Activated T-cell treated with anti-CD3 and anti-CD28 coated beads, Interleukin-2, amount 50 U/mL, for 4 hours (primary cell): ENCODE data around the gene TMEM74B. TPM values are rescaled to one million over a fixed set of nuclear protein-coding genes. Genes with fewer than 3 reads are reported as not detected.
"Not testable (repeated sequence)": the region's sequence is repeated elsewhere in the genome, so short reads cannot be mapped to it uniquely, and the experiment has no call there.

ENCODE experiments used
- ATAC-seq, 2 donors: fragments of 200-7000 bp; cut with Tn5 transposase; one replicate each; pipeline ENCODE4 v1.10.0; 2021
- DNase-seq: peaks from one replicate; pipeline ENCODE4 v3.0.0-alpha.2; 2020
- H3K27me3 Mint-ChIP-seq: one replicate; pipeline ENCODE4 v1.8.0; 2021; ENCODE audit warnings: low read depth, mixed read lengths
- H3K36me3 Mint-ChIP-seq: one replicate; pipeline ENCODE4 v1.8.0; 2022; ENCODE audit warnings: mixed read lengths; ENCODE audit not compliant: insufficient read depth
- H3K4me1 Mint-ChIP-seq: one replicate; pipeline ENCODE4 v1.8.0; 2021; ENCODE audit warnings: low read depth, mixed read lengths
- H3K4me3 Mint-ChIP-seq: one replicate; pipeline ENCODE4 v1.8.0; 2021; ENCODE audit warnings: mild to moderate bottlenecking, moderate library complexity, mixed read lengths
- H3K9me3 Mint-ChIP-seq: one replicate; pipeline ENCODE4 v1.8.0; 2021; ENCODE audit warnings: mixed read lengths
- total RNA-seq, 3 donors: library from RNA; stranded (reverse); gene quantifications; one replicate each; pipeline ENCODE4 v1.2.1, GENCODE V29; 2021

The TMEM74B gene
- total RNA-seq, 3 donors from 2014 or later = not detected

DNA sequence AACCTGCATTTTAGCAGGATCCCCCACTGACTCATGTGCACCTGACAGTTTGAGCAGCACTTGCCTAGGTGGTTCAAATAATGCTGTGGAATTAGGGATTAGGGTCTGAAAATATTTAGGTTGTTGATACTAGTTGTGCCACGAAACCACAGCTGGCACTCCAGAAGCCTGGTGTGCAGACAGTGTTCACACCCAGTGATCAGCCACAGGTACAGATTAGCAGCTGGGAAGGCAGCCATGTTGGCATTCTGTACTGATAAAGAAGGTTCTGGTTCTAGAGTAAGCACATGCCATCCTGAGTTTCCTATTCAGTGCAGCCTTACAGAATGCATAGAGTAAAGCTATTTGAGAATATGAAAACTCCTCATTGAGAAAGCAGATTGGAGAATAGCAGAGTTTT, 30.1 kb downstream of the TMEM74B start:
- peaks cover 4% of the 10 kb centered on the region for H3K4me1 Mint-ChIP-seq
- DNase-seq (no peak), ATAC-seq (no peak)
- no peak overlapping the region for H3K4me3 Mint-ChIP-seq
- H3K36me3 Mint-ChIP-seq = peaks cover 67% of the 10 kb centered on the region
- peaks cover 7% of the 10 kb centered on the region for H3K9me3 Mint-ChIP-seq
- no peaks in the 10 kb centered on the region for H3K27me3 Mint-ChIP-seq

DNA sequence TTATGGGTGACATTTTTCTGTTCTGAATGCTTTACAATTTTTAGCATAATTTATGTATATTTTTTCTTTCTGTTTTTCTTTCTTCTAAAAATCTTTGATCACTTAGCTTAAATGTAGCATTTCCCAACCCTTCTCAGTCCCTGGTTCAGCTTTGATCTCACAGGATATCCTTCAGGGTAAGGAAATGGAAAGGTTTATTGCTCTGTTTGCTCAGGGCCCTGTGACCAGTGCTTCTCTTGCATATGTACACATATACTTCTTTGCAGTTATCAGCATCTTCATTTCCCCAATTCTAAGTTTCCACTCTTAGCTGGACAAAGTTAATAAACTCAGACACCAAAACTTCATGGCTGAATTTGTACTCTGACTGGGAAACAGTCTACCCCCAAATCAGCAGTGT, 30.6 kb downstream of the TMEM74B start:
- no peaks in the 10 kb centered on the region for H3K27me3 Mint-ChIP-seq
- peaks cover 67% of the 10 kb centered on the region for H3K36me3 Mint-ChIP-seq
- H3K4me1 Mint-ChIP-seq = peaks cover 4% of the 10 kb centered on the region
- ATAC-seq = no peak
- H3K9me3 Mint-ChIP-seq = peaks cover 7% of the 10 kb centered on the region
- H3K4me3 Mint-ChIP-seq = no peak overlapping the region
- no peak for DNase-seq

DNA sequence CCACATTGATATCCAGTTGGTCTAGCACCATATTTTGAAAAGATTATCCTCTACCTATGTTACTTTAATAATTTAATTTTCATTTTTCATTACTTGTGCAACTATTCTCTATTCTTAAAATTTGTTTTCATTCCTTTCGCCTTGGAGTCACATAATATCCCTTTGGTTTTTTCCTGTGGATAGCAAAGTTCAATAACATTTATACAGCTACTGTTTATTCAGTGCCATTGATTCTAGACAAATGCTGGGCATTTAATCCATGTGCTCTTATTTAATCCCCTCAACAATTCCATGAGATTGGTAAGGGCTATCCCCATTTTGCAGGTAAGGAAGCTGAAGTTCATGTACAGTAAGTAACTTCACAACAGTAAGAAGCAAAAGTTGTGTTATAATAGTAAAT, 33.8 kb downstream of the TMEM74B start:
- no peak overlapping the region for H3K4me3 Mint-ChIP-seq
- H3K36me3 Mint-ChIP-seq = peaks cover 72% of the 10 kb centered on the region
- peaks cover 7% of the 10 kb centered on the region for H3K4me1 Mint-ChIP-seq
- ATAC-seq (no peak), DNase-seq (no peak)
- H3K9me3 Mint-ChIP-seq = peaks cover 3% of the 10 kb centered on the region
- H3K27me3 Mint-ChIP-seq = no peaks in the 10 kb centered on the region

DNA sequence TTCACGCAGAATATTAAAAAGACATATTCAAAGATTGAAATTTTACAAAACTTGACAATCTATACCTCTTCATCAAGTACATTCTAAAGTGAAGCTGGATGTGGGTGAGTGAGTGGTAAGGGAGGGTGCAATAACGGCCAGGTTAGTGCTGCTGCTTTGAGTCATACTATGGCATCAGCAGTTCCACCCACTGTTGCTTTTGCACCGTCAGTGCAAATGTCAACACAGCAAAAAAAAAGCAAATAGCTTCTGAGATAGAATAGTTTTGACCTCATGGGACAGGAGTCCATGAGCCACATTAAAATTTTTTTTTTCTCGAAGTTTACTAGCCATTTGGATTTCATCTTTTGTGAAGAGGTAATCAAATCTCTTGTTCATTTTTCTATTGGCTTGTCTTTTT, 34.6 kb downstream of the TMEM74B start:
- H3K36me3 Mint-ChIP-seq = peaks cover 69% of the 10 kb centered on the region
- H3K9me3 Mint-ChIP-seq = no peaks in the 10 kb centered on the region
- no peak overlapping the region for H3K4me3 Mint-ChIP-seq
- no peaks in the 10 kb centered on the region for H3K27me3 Mint-ChIP-seq
- DNase-seq = no peak
- H3K4me1 Mint-ChIP-seq = peaks cover 7% of the 10 kb centered on the region
- ATAC-seq = peak; percentile 27 to 84

DNA sequence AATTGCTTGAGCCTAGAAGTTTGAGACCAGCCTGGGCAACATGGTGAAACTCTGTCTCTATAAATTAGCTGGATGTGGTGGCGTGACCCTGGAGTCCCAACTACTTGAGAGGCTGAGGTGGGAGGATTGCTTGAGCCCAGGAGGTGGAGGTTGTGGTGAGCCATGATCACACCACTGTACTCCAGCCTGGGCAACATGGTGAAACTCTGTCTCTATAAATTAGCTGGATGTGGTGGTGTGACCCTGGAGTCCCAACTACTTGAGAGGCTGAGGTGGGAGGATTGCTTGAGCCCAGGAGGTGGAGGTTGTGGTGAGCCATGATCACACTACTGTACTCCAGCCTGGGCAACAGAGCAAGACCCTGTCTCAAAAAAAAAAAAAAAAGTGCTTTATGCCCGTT, 35.0 kb downstream of the TMEM74B start:
- not testable (repeated sequence) for H3K4me3 Mint-ChIP-seq, H3K27me3 Mint-ChIP-seq, DNase-seq, H3K4me1 Mint-ChIP-seq, H3K9me3 Mint-ChIP-seq
- peak in 1 of 2 donors; percentile 52 for ATAC-seq
- H3K36me3 Mint-ChIP-seq = peaks cover 65% of the 10 kb centered on the region

DNA sequence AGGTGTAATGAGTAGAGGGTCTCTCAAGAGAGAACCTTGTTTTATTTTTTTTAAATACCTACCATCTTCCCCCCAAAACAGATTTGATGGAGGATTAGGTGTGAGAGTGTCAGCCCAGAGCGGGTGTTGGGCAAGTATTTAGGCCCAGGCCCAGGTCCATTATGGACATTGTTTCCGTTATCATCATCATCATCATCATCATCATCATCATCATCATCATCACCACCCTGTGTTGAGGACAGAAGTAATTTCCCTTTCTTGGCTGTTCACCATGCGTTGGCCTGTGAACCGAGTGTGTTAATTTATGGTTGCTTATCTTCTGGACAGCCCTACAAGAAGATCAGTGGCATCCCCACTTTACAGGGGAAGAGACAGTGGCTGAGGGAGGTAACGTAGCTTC, 37.8 kb downstream of the TMEM74B start:
- Mint-ChIP-seq H3K4me3 (no peak overlapping the region), H3K27me3 (no peaks in the 10 kb centered on the region), H3K9me3 (no peaks in the 10 kb centered on the region), H3K36me3 (peaks cover 54% of the 10 kb centered on the region), H3K4me1 (peaks cover 5% of the 10 kb centered on the region)
- ATAC-seq (no peak), DNase-seq (no peak)

DNA sequence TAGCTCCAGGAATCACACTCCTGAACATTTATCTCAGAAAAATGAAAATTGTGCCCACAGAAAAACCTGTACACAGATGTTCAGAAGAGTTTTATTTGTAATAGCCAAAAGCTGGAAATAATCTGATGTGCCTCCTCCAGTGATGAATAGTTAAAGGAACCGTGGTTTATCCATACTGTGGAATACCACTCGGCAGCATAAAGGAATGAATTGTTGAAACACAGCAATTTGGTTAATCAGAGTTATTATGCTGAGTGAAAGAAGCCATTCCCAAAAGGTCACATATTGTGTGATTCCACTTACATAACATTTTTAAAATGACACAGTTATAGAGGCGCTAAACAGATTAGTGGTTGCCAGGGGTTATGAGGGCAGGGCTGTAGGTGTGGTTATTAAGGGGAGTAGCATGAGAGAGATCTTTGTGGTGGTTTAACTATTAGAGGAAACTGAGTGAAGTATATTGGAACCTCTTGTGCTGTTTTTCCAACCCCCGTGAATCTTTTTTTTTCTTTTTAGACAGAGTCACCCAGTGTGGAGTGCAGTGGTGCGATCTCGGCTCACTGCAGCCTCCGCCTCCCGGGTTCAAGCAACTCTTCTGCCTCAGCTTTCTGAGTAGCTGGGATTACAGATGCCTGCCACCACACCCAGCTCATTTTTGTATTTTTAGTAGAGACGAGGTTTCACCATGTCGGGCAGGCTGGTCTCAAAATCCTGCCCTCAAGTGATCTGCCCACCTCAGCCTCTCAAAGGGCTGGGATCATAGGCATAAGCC, 40.2 kb downstream of the TMEM74B start:
- H3K27me3 Mint-ChIP-seq = no peaks in the 10 kb centered on the region
- peaks cover 2% of the 10 kb centered on the region for H3K4me1 Mint-ChIP-seq
- DNase-seq = no peak
- no peak overlapping the region for H3K4me3 Mint-ChIP-seq
- H3K9me3 Mint-ChIP-seq = no peaks in the 10 kb centered on the region
- peaks cover 59% of the 10 kb centered on the region for H3K36me3 Mint-ChIP-seq
- no peak for ATAC-seq

DNA sequence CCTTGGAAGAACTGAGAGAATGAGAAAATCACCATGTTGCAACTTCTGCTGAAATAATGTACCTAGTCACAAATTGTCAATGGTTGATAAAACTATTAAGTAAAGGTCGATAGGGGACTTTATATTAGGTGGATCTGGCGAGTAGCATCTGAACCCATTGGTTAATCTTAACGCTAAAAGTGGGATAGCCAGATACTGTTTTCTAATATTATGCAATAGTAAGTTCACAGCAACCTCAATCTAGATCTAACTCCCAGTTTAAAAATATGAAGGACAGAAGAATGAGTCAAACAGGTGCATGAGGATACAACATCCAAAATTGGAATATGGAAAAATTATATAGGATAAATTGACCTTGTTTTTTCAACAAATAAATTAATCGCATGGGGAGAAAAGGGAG, 47.5 kb downstream of the TMEM74B start:
- ATAC-seq (no peak), DNase-seq (no peak)
- H3K36me3 Mint-ChIP-seq = peaks cover 58% of the 10 kb centered on the region
- peaks cover 14% of the 10 kb centered on the region for H3K4me1 Mint-ChIP-seq
- H3K4me3 Mint-ChIP-seq = no peak overlapping the region
- H3K9me3 Mint-ChIP-seq = no peaks in the 10 kb centered on the region
- no peaks in the 10 kb centered on the region for H3K27me3 Mint-ChIP-seq

DNA sequence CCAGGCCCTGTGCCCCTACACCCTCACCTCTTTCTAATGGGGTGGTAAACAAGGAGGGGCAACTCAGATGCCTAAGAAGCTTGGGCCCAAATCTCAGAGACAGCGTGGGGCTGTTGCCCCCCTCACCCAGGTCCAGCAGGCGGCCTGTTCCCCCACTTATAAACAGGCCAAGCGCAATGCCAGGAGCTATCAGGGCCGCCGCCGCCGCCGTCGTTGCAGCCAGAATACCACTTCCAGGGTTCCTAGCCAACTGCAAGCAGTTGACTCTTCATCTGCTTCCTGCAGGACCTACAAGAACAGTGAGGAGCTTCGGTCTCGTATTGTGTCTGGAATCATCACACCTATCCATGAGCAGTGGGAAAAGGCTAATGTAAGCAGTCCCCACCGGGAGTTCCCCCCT, 49.9 kb downstream of the TMEM74B start:
- Mint-ChIP-seq H3K4me3 (no peak overlapping the region), H3K36me3 (peaks cover 64% of the 10 kb centered on the region)

DNA sequence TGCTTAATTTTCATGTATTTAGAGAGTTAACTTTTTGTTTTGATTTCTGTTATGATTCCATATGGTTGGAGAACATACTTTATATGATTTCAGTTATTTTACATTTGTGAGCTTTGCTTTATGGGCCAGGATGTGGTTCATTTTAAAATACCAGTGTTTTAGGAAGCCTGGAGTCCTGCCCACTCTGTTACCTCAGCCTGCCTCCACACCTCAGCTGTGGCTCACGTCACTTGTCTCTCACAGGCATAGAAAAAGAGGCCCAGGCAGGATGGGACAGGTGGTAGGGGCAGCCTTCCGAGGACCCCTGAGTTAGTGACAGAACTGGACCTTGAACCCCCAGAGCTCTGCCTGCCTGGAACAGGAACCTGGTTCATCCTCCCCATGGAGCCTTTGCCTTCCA, 50.4 kb downstream of the TMEM74B start:
- Mint-ChIP-seq H3K9me3 (no peaks in the 10 kb centered on the region), H3K27me3 (no peaks in the 10 kb centered on the region), H3K36me3 (peaks cover 66% of the 10 kb centered on the region), H3K4me3 (no peak overlapping the region), H3K4me1 (peaks cover 33% of the 10 kb centered on the region)
- ATAC-seq (no peak), DNase-seq (no peak)

More for the DNA sequence above, 49.9 kb downstream of the TMEM74B start:
- no peaks in the 10 kb centered on the region for H3K27me3 Mint-ChIP-seq
- no peaks in the 10 kb centered on the region for H3K9me3 Mint-ChIP-seq
- peaks cover 33% of the 10 kb centered on the region for H3K4me1 Mint-ChIP-seq
- ATAC-seq (no peak), DNase-seq (no peak)

DNA sequence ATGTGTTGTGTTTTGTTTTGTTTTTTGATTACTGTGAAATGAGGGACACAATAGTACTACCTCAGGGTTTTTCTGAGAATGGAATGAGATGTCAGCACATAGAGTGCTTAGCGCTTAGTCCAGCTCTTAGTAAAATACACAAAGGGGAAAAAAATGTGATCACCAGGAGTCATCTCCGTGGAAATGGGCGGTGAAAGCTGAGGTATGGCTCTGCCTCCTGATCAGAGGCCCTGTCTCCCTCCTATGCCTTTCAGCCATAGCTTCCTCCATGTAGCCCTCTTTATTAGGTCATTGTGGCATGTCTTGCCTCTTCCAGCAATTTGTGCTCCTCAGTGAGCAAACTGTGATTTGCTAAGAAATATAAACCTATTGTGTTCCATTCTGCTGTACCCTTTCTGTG, 53.4 kb downstream of the TMEM74B start:
- H3K27me3 Mint-ChIP-seq = no peaks in the 10 kb centered on the region
- DNase-seq (no peak), ATAC-seq (no peak)
- H3K9me3 Mint-ChIP-seq = no peaks in the 10 kb centered on the region
- peaks cover 35% of the 10 kb centered on the region for H3K4me1 Mint-ChIP-seq
- H3K36me3 Mint-ChIP-seq = peaks cover 69% of the 10 kb centered on the region
- no peak overlapping the region for H3K4me3 Mint-ChIP-seq

DNA sequence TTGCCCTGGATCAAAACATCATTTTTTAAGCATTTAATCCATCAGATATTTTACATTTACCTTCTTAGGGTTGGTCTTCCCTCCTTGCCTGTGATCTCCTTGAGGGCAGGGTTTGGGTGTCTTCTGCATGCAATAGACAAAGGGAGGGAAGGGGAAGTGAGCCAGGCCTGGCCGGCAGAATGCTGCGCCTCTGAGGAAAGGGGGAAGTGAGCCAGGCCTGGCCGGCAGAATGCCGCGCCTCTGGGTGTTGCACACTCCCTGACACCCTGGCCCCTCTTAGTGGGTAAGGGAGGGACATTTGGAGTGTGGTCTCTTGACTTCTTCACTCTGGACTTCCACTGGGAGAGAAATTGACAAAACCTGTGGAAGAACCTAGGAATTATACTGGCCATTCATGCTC, 53.9 kb downstream of the TMEM74B start:
- ATAC-seq = no peak
- no peaks in the 10 kb centered on the region for H3K9me3 Mint-ChIP-seq
- DNase-seq = no peak
- peaks cover 70% of the 10 kb centered on the region for H3K36me3 Mint-ChIP-seq
- H3K4me3 Mint-ChIP-seq = no peak overlapping the region
- H3K4me1 Mint-ChIP-seq = peaks cover 38% of the 10 kb centered on the region
- H3K27me3 Mint-ChIP-seq = no peaks in the 10 kb centered on the region

Other genes with a start within 250 kb of the TMEM74B start
- gene RSPO4, start 182.7 kb downstream of the TMEM74B start, total RNA-seq = not detected
- gene PSMF1, start 66.4 kb downstream of the TMEM74B start, total RNA-seq = 100 to 1,000 TPM; 224 to 272 (median 230) TPM
- not detected for gene C20orf202, start 18.5 kb upstream of the TMEM74B start, total RNA-seq
- under 1 TPM in 1 of 3 donors, not detected in 2; 0.71 TPM for gene RAD21L1, start 41.1 kb upstream of the TMEM74B start, total RNA-seq
- gene SNPH, start 81.3 kb upstream of the TMEM74B start, total RNA-seq = 1 to 10 TPM; 1.4 to 2.6 (median 1.9) TPM
- gene SDCBP2, start 144.2 kb upstream of the TMEM74B start, total RNA-seq = 1 to 10 TPM; 1.9 to 3.2 (median 2.2) TPM
- gene FKBP1A, start 208.1 kb upstream of the TMEM74B start, total RNA-seq = 100 to 1,000 TPM; 253 to 300 (median 258) TPM